Hepatocyte (in vitro differentiated cells): ENCODE measurements around the gene USP44. TPM values are rescaled to one million over a fixed set of nuclear protein-coding genes. Genes with fewer than 3 reads are reported as not detected.

Experiments used
- DNase-seq: peaks from one replicate; pipeline ENCODE4 v3.0.0-alpha.2; 2016; ENCODE audit warnings: low spot score
- H2AFZ ChIP-seq: fragments of 200-600 bp; sonication (generic); 2 replicates; pipeline ENCODE4 v1.6.0; 2016; ENCODE audit warnings: antibody characterized with exemption, mild to moderate bottlenecking
- H3K27ac ChIP-seq: fragments of 200-600 bp; sonication (generic); 2 replicates; pipeline ENCODE4 v1.5.1; 2016; ENCODE audit warnings: mild to moderate bottlenecking
- H3K27me3 ChIP-seq: fragments of 200-600 bp; sonication (generic); 2 replicates; pipeline ENCODE4 v1.6.1; 2016
- H3K36me3 ChIP-seq: fragments of 200-600 bp; sonication (generic); replicated peaks from 2 replicates; pipeline ENCODE4 v1.5.1; 2016; ENCODE audit warnings: low read depth; ENCODE audit not compliant: insufficient read depth
- H3K4me1 ChIP-seq: fragments of 200-600 bp; sonication (generic); 2 replicates; pipeline ENCODE4 v1.5.1; 2016; ENCODE audit warnings: mild to moderate bottlenecking, moderate library complexity; ENCODE audit not compliant: insufficient read depth
- H3K4me2 ChIP-seq: fragments of 200-600 bp; sonication (generic); 2 replicates; pipeline ENCODE4 v1.6.0; 2016
- H3K4me3 ChIP-seq: fragments of 200-600 bp; sonication (generic); 2 replicates; pipeline ENCODE4 v1.5.1; 2016; ENCODE audit warnings: mild to moderate bottlenecking
- H3K79me2 ChIP-seq: fragments of 200-600 bp; sonication (generic); 2 replicates; pipeline ENCODE4 v1.6.0; 2017; ENCODE audit warnings: mild to moderate bottlenecking
- H3K9me2 ChIP-seq: fragments of 200-600 bp; sonication (generic); replicated peaks from 2 replicates; pipeline ENCODE4 v1.6.0; 2017; ENCODE audit warnings: mild to moderate bottlenecking; ENCODE audit not compliant: insufficient read depth
- H3K9me3 ChIP-seq: fragments of 200-600 bp; sonication (generic); 2 replicates; pipeline ENCODE4 v1.5.1; 2016; ENCODE audit warnings: low read depth, mild to moderate bottlenecking
- H4K20me1 ChIP-seq: fragments of 200-600 bp; sonication (generic); 2 replicates; pipeline ENCODE4 v1.6.0; 2016; ENCODE audit warnings: mild to moderate bottlenecking; ENCODE audit not compliant: insufficient read depth, poor library complexity, severe bottlenecking
- EZH2 ChIP-seq: fragments of 200-600 bp; sonication (generic); IDR thresholded peaks from 2 replicates; pipeline ENCODE4 v1.6.1; 2016; ENCODE audit warnings: antibody characterized with exemption, mild to moderate bottlenecking, borderline replicate concordance
- EZH2phosphoT487 ChIP-seq: fragments of 200-600 bp; sonication (generic); IDR thresholded peaks from one replicate; pipeline ENCODE4 v1.6.1; 2018; ENCODE audit warnings: antibody characterized with exemption, mild to moderate bottlenecking, low read depth, moderate library complexity; ENCODE audit not compliant: unreplicated experiment, severe bottlenecking
- WGBS: methylation state at CpG from one replicate; pipeline ENCODE4 v1.1.6; 2016; ENCODE audit warnings: low lambda C conversion rate; ENCODE audit errors: missing lambda C conversion rate; 5-methylcytosine and 5-hydroxymethylcytosine counted together
- polyA plus RNA-seq: library from polyadenylated mRNA; unstranded; fragments of >200 nt; fragmentation: Nextera tagmentation; extraction: Ambion mirVana; gene quantifications from 2 replicates; pipeline ENCODE4 v1.2.1, GENCODE V29; 2016
- total RNA-seq: library from RNA; depleted of rRNA; stranded (reverse); fragments of >200 nt; gene quantifications from 2 replicates; pipeline ENCODE4 v1.2.3, GENCODE V29; 2014
- TF ChIP-seq, protein P1 (sequence below): fragments of 200-600 bp; sonication (generic); IDR thresholded peaks from 2 replicates; pipeline ENCODE4 v1.5.1; 2016; ENCODE audit warnings: antibody characterized with exemption, mild to moderate bottlenecking; ENCODE audit not compliant: poor library complexity

Gene USP44
- total and polyA plus RNA-seq, 2 experiments from 2014 or later, result 0.80 TPM; not detected in 1

DNA sequence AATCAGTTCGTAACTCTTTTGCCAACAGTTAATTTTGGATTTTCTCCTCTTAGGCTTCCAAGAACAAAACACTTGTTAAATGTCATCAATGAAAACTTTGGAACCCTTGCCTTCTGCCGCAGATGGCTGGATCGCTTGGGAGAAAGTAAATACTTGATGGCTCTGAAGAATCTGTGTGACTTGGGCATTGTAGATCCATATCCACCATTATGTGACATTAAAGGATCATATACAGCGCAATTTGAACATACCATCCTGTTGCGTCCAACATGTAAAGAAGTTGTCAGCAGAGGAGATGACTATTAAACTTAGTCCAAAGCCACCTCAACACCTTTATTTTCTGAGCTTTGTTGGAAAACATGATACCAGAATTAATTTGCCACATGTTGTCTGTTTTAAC lies 37.7 kb downstream of the USP44 start:
- no peak overlapping the region for H3K4me3 ChIP-seq
- no peaks in the 10 kb centered on the region for H3K27me3 ChIP-seq
- no peaks in the 10 kb centered on the region for H3K9me3 ChIP-seq
- no peak for DNase-seq
- peaks cover 11% of the 10 kb centered on the region for H3K4me1 ChIP-seq
- H3K79me2 ChIP-seq, result peaks cover 3% of the 10 kb centered on the region
- H3K27ac ChIP-seq, result no peak overlapping the region
- no peaks in the 10 kb centered on the region for H3K9me2 ChIP-seq
- no peak overlapping the region for H2AFZ ChIP-seq
- H3K4me2 ChIP-seq, result no peak overlapping the region
- H4K20me1 ChIP-seq, result no peaks in the 10 kb centered on the region
- WGBS, result over 99% methylated on average over 5 of the region's 5 CpGs
- TF ChIP-seq, protein P1, sequence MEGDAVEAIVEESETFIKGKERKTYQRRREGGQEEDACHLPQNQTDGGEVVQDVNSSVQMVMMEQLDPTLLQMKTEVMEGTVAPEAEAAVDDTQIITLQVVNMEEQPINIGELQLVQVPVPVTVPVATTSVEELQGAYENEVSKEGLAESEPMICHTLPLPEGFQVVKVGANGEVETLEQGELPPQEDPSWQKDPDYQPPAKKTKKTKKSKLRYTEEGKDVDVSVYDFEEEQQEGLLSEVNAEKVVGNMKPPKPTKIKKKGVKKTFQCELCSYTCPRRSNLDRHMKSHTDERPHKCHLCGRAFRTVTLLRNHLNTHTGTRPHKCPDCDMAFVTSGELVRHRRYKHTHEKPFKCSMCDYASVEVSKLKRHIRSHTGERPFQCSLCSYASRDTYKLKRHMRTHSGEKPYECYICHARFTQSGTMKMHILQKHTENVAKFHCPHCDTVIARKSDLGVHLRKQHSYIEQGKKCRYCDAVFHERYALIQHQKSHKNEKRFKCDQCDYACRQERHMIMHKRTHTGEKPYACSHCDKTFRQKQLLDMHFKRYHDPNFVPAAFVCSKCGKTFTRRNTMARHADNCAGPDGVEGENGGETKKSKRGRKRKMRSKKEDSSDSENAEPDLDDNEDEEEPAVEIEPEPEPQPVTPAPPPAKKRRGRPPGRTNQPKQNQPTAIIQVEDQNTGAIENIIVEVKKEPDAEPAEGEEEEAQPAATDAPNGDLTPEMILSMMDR, result no peak
- TF ChIP-seq EZH2 (no peak), EZH2phosphoT487 (no peak)
- peaks cover 5% of the 10 kb centered on the region for H3K36me3 ChIP-seq

DNA sequence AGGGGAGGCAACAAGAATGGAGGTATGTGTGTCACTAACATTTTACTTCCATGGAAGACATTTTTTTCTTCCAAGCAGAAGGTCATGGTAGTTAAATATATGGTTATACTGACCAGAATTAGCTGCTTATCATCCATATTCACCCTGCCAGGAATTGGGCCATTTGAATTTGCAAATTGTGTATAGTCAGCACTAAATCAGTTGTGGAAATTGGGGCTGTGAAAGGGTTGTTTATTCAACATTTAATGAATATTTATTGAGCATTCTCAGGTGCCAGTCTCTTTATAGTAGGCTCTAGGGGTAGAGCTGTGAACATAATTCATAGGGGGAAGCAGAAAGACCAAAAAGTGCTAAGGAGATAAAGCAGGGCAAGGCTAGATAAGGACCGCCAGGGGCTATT lies 39.3 kb downstream of the USP44 start:
- Histone ChIP-seq H3K27me3 (no peaks in the 10 kb centered on the region), H3K9me2 (no peaks in the 10 kb centered on the region), H2AFZ (no peak overlapping the region), H3K27ac (no peak overlapping the region), H3K79me2 (peaks cover 6% of the 10 kb centered on the region), H3K9me3 (no peaks in the 10 kb centered on the region), H3K36me3 (peaks cover 10% of the 10 kb centered on the region), H4K20me1 (peaks cover 4% of the 10 kb centered on the region), H3K4me1 (peaks cover 4% of the 10 kb centered on the region), H3K4me2 (no peak overlapping the region), H3K4me3 (no peak overlapping the region)
- WGBS, result 88% methylated on average over 1 of the region's 1 CpG
- TF ChIP-seq, protein P1, result no peak
- TF ChIP-seq EZH2phosphoT487 (no peak), EZH2 (no peak)
- no peak for DNase-seq

DNA sequence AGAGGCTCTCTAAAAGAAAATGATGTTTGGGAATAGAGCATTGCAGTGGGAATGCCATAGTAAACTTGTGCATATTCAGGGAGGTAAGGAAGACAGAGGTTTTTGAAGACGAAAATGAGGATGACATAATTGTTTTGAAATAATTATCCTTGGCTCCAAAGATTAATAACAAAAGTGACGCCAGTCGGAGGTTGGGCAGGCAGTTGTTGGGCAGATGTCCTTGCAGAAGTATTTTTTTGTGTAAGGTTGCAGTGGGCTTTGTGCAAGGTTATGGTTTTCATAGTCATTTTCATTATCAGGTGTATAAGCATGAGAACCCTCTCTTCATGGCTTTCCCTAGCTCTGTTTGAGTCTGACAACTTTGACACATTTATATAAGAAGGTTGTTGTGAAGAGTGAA lies 42.0 kb downstream of the USP44 start:
- TF ChIP-seq EZH2phosphoT487 (no peak), EZH2 (no peak)
- TF ChIP-seq, protein P1, result no peak
- no peak for DNase-seq
- no peaks in the 10 kb centered on the region for H3K9me2 ChIP-seq
- H3K9me3 ChIP-seq, result no peaks in the 10 kb centered on the region
- H2AFZ ChIP-seq, result no peak overlapping the region
- H3K4me2 ChIP-seq, result no peak overlapping the region
- H3K27ac ChIP-seq, result no peak overlapping the region
- peaks cover 6% of the 10 kb centered on the region for H3K79me2 ChIP-seq
- no peak overlapping the region for H3K4me3 ChIP-seq
- no peaks in the 10 kb centered on the region for H3K27me3 ChIP-seq
- H4K20me1 ChIP-seq, result peaks cover 4% of the 10 kb centered on the region
- H3K4me1 ChIP-seq, result no peaks in the 10 kb centered on the region
- 96% methylated on average over 3 of the region's 3 CpGs for WGBS
- peaks cover 13% of the 10 kb centered on the region for H3K36me3 ChIP-seq
